Epithelial cell of umbilical artery (primary cell): ENCODE results near the gene DNAJC13. TPM values are rescaled to one million over a fixed set of nuclear protein-coding genes. Genes with fewer than 3 reads are reported as not detected.

Experiments used
- total RNA-seq: library from RNA; depleted of rRNA; stranded (reverse); fragments of >200 nt; gene quantifications from 2 replicates; pipeline ENCODE4 v1.2.3, GENCODE V29; 2014

DNAJC13 gene, protein sequence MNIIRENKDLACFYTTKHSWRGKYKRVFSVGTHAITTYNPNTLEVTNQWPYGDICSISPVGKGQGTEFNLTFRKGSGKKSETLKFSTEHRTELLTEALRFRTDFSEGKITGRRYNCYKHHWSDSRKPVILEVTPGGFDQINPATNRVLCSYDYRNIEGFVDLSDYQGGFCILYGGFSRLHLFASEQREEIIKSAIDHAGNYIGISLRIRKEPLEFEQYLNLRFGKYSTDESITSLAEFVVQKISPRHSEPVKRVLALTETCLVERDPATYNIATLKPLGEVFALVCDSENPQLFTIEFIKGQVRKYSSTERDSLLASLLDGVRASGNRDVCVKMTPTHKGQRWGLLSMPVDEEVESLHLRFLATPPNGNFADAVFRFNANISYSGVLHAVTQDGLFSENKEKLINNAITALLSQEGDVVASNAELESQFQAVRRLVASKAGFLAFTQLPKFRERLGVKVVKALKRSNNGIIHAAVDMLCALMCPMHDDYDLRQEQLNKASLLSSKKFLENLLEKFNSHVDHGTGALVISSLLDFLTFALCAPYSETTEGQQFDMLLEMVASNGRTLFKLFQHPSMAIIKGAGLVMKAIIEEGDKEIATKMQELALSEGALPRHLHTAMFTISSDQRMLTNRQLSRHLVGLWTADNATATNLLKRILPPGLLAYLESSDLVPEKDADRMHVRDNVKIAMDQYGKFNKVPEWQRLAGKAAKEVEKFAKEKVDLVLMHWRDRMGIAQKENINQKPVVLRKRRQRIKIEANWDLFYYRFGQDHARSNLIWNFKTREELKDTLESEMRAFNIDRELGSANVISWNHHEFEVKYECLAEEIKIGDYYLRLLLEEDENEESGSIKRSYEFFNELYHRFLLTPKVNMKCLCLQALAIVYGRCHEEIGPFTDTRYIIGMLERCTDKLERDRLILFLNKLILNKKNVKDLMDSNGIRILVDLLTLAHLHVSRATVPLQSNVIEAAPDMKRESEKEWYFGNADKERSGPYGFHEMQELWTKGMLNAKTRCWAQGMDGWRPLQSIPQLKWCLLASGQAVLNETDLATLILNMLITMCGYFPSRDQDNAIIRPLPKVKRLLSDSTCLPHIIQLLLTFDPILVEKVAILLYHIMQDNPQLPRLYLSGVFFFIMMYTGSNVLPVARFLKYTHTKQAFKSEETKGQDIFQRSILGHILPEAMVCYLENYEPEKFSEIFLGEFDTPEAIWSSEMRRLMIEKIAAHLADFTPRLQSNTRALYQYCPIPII (N-terminal part only)
- 49.7 and 58.1 TPM in 2 replicates for total RNA-seq

DNA sequence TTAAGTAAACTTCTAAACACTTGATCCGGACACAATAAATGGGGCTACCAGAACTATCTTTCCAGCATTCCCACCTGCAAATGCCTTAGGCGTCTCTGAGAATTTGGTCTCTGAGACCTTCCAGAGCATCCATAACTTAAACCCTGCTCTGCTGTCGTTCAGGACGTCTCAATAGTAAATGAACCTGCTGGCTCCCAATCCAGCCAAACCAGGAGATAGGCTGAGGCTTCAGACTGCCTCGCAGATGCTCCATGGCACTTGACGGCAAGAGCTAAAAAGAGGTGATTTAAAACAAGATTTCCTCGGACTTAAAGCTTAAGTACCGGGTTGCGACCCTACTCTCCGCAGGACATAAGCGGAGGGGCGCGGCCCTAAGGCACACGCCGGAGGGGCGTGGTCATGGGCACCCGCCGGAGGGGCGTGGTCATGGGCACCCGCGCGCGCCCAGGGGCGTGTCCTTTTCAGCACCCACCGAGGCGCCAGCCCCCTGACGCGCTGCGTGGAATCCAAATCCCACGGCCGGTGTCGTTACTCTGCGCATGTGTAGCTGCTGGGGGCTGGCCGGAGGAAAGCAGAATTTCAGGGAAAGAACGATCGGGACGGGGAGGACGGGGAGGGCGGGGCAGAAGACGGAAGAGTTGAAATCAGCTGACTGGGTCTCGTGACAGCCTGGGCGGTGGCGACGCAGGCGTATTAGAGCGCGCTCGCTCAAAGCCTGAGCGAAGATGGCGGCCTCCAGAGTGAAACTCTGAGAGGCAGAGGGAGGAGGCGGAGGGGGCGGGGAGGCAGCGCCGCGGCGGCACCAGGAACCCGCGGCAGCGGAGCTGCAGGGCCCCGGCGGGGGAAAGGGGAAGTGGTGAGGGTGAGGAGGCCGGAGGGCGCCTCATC is at the start of gene DNAJC13:
Gene DNAJC13, plus strand, starts transcription at position 696 of the 888 bp plus-strand sequence. CDS start 17,049 bp downstream, outside the sequence.

Other genes starting within 250 kb of the DNAJC13 start
- not detected in 2 replicates for gene ACP3, start 100.1 kb upstream of the DNAJC13 start, total RNA-seq
- gene ACKR4, start 179.8 kb downstream of the DNAJC13 start, total RNA-seq = 0.32 and 3.6 TPM in 2 replicates
- 13.0 and 22.0 TPM in 2 replicates for gene ACAD11, start 242.3 kb downstream of the DNAJC13 start, total RNA-seq
- 35.7 and 57.4 TPM in 2 replicates for gene UBA5, start 242.8 kb downstream of the DNAJC13 start, total RNA-seq